ENCODE results near the gene NID1.

Gene NID1

DNA sequence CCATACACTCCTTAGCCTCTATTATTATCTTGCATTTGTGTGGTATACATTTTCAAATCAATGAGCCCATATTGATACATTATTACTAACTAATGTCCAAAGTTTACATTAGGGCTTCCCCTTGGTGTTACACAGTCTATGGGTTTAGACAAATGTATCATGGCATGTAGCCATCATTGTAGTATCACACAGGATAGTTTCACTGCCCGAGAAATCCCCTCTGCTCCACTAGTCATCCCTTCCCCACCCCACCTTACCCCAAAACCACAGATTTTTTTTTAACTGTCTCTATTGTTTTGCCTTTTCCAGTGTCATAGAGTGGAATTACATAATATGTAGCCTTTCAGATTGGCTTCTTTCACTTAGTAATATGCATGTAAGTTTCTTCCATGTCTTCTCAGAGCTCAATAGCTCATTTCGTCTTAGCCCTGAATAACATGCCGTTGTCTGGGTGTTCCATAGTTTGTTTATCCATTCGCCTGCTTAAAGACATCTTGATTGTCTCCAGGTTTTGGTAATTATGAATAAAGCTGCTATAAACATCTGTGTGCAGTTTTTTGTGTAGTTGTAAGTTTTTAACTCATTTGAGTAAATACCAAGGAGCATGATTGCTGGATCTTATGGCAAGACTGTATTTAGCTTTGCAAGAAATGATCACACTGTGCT is 111.8 kb downstream of the NID1 start:
- DNase-seq, result no peak

DNA sequence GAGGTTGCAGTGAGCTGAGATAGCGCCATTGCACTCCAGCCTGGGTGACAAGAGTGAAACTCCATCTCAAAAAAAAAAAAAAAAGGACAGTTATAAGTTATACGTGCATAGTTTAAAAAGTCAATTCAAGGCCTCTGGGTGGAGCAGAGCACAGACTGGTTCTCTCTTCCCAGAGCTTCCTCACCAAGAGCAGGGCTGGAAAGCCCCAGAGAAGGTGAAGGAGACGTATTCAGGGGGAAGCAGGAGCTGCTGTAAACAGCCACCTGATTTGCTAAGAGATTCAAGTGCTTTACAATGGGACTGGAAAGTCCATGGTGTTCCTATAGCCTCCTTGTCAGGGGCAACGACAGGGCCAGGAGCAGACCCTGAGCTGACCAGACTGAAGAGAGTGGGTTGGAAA is 113.2 kb downstream of the NID1 start:
- peak in 1 of 2 donors; percentile 37 for DNase-seq

DNA sequence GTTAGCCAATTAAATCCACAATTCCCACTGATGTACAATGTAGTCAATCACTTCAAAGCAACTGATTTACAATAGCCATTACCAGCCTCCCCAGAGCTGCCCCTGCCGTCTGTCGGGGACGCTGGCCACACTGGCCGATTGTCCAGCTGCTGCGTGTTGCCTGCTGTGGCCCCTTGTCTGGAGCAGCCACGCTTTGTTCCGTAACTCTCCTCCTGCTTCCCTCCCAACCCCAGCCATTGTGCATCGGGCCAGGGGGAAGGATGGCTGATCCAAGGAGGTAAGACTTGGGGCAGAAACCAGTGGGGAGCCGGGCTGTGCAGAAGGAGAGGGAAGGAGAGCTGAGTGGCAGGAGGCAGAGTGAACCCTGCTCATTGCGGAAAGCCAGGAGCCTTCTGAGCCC is 114.6 kb downstream of the NID1 start:
- DNase-seq, result no peak

DNA sequence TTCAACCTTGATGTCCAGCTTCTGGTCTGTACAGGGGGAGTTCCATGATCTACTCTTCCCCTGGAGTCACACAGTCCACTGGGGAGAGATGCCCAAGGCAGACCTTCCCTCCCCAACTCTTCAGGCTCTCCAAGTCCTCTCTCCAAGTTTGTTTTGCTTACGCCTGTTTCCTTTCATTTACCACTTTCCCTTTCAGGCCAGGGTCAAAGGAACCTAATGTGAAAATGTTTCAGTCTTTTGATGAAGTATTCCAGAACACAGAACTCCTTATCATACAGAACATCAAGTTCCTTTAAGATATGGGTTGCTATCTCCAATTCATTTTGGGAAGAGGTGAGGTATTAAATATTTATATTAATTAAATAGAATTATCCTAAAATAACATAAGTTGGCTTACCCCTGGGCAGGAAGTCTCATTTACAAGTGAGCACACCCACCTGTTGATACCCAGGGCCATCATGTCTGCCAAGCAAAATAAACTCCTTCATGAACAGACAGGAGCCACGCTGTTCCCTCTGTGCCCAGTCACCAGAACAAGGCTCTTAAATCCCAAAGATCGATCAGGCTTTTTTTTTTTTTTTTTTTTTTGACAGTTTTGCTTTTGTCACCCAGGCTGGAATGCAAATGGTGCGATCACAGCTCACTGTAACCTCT is 116.0 kb downstream of the NID1 start:
- no peak for DNase-seq

DNA sequence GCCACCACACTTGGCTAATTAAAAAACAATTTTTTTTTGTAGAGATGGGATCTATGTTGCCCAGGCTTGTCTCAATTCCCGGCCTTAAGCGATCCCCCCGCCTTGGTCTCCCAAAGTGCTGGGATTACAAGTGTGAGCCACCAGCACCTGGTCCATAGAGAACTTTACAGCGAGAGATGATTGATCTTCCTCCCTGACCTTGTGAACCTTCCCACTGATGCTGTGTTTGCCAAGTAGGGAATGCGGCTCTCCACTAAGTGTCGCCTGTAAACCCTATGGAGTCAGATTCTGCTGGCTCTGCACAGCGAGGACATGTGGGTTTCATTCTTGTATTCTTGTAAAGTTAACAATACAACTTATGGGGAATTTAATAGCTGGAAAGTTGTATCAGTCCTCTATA is 116.9 kb downstream of the NID1 start:
- DNase-seq, result no peak

DNA sequence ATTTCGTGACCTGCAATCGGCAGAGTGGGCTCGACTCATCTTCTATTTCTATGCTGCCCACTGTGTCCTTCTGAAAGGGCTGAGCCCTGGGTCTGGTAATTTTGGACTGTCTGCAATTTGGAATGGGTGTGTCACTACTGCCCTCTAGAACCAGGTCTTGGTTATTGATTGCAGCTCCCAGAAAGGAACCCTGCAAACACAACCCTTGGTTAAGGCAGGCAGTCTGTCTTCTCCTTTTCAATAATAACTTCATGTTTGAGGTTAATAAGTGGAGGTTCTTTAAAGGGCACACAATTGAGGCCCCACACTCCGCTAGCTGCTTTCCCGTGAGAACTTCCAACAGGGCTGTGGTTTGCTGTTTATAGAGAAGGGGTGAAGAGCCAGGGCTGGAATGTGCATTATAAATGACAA is 118.3 kb downstream of the NID1 start:
- peak in 1 of 2 donors; percentile 21 for DNase-seq

DNA sequence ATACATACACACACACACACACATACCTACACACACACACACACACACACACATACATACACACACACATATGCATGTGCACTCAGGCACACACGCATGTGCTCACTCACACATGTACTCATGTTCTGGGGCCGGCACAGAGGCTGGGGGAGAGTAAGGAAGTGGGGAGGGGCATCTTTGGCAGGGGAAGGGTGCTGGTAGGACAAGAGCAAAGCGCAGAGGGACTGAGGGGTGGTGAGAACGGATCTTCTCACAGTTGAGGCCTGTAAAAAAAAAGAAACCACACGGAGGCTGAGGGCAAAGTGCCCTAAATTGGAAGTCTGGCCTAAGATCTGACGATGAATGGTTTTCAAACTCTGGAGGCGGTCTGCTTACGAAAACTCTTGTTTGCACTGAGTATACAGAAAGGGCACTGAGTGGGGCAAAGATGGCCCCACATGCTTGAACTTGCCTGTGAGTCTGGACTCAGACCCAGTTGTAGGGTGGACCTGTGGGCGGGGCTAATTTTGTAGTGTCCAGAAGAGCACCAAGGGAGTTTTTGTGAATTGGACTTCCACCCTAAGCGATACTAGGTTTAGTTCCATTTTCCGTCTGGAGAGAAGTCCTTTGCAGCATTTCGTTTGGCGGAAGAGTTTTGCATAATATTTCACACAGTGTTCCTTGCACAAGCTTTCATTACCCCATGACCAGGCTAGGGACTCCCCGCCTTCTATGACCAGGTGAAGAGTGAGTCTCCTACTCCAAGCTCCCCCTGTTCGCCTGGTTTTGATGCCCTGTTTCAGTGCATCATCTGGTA is 118.9 kb downstream of the NID1 start:
- peak; percentile 23 to 72 for DNase-seq

DNA sequence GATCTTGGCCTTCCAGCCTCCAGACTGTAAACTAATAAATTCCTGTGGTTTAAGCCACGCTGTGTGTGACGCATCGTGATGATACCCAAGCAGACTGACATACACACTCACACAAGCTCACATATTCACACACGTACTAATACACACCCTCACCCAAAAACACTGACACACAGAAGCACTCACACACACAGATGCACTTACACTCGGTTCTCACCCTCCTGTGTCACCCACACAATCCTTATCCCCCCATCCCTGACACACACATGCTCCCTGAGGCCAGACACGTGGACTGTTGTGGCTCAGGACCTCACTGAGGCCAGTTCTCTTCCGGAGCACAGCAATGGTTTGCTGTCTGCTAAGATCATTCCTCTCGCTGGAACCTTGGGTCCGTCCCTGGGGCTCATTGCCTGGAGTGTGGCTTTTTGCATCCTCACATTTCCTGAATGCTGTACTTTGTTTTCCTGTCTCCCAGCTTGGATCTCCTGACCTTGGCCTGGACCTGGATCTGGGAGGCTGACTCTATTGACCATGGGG is 121.2 kb downstream of the NID1 start:
- DNase-seq, result no peak

DNA sequence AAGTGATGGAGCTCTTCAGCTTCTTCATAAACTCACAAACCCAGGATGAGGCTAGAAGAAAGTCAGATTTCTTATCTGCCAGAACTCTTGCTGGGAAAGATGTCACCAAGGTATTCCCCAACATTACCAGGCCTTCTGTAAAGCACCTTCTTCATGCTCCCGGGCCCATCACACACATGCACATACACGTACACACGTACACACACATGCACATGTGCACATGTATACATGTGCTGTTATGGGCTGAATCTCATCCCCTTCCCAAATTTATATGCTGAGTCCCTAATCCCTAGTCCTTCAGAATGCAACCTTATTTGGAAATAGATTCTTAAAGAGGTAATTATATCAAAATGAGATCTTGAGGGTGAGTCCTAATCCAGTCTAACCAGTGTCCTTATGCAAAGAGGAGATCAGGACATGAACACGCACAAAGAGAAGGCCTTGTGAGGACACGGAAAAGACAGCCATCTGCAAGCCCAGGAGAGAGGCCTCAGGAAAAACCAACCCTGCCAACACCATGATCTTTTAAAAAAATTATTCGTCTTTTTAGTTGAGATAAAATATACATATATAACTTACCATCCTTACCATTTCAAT is 121.8 kb downstream of the NID1 start:
- DNase-seq, result no peak

DNA sequence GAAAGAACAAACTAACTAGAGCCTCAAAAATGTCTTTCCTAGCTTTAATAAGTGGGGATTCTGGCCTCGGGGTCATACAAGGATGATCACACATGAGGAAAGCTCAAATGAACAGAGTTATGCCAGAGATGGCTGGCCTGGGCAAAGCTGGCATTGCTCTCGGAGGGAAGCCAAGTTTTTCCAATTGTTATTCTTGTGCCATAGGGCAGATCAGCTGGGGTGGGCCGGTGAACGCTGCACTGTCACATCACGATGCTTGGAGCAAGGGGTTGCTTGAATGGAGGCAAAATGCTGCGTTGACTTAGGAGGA is 122.3 kb downstream of the NID1 start:
- DNase-seq, result no peak

DNA sequence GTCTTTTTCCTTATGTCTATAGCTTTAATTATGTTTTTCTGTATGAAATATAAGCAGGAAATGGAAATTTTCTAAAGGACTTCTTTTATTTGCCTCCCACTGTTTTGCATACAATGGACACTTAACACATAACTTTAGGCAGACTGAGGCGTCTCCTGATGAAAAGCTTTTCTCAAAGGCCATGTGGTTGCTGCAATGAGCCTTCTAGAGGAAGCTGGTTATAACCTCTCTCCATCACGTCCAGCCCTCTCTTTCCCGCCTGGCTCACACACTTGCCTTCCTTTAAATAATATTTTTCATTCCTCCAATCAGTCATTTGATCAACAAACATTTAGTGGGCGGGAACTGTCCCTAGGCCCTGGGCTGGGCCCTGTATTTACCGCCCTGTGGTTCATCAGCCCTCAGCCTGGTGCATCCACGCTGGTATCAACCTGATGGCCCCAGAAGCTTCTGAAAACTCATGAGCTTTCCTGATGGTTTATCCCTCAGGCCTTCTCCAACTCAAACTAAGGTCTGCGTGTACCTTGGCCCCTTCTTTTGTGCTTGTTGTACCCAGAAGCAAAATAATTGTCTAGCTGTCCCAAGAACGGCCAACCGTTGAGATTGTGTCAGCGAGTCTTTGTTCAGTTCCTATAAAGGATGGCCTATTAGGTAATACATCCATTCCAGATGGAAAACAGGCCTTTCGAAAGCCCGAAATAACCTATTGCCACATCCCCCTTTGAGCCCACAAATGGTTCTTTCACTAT is 122.8 kb downstream of the NID1 start:
- no peak for DNase-seq

DNA sequence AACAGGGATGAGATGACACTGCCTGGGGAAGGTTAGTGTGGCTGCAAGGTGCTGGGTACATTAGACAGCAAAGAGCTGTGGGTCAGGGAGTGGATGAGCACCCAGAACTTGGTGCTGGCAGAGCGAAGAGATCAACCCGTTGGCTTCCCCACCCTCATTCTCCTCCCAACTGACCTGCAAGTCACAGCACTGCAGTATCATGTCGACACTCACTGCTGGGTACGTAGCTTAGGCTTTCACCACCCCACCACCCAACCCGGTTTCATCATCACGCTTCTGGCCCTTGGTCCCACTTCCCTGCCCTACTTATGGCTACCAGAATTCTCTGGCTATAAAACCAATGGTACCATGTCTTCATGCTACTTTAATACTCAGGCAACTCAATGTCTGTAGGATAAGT is 124.6 kb downstream of the NID1 start:
- DNase-seq, result peak in 1 of 2 donors; percentile 65

DNA sequence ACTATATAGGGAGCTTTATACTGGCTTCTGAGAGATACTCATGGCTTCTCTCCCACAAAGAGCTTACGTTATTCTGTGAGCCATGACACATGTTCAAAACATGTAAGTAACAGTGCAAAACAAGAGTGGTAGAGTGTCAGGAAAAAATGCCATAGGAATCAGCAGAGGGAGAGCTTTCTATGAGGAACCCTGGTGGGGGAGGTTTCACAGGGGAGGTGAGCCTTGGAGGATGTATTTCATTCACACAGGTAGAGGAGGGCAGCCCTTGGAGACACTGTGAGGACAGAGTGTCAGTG is 125.5 kb downstream of the NID1 start:
- DNase-seq, result no peak

DNA sequence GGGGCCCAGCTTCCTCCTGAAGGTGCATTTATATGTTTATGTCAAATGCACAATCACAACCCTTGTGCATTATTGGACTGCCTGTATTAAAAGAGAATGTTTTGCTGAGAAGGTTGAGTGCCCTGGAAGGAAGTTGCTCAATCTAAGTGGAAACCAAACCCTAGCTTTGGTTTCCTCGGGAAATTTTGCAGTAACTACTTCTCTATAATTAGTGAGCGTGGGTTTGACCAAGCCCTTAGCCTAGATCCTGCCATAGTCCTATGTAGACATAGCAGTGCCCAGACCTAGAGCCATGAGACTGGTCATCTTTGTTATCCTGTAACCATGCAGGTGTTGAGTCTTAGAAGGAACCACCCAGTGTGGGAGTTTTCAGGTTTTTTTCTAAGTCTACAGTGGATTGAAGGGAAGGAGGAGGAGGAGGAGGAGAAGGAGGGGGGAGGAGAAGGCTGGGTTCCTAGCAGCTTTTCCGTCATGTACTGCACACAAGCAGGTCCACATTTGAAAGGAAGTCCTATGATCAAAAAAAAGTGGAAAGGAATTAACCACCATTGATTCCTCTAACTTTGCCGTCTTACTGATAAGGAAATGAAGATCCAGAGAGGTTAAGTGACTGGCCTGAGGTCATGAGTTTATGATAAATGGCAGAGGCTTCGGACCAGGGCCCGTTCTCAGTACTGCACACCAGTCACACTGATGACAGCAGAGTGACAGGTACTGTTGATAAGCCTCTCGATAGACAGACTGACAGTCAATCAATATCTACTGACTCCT is 126.0 kb downstream of the NID1 start:
- DNase-seq, result peak in 1 of 2 donors; percentile 29

DNA sequence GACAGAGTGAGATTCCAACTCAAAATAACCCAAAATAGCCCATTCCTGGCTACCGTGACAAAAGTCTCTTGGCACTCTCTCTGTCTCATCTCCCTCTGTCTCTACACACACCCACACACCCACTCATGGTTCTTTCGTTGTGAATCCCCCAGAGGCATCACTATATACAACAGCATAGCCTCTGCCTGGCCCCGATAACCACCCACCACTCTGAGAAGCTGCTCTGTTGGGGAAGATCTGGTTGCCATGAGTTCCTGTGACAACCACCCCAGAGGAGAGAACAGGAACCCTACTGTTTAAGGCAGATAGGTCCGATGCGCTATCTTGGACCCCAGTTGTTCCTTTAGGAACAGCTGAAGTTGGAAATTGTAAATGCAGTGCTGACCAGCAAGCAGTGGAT is 127.8 kb downstream of the NID1 start:
- no peak for DNase-seq

DNA sequence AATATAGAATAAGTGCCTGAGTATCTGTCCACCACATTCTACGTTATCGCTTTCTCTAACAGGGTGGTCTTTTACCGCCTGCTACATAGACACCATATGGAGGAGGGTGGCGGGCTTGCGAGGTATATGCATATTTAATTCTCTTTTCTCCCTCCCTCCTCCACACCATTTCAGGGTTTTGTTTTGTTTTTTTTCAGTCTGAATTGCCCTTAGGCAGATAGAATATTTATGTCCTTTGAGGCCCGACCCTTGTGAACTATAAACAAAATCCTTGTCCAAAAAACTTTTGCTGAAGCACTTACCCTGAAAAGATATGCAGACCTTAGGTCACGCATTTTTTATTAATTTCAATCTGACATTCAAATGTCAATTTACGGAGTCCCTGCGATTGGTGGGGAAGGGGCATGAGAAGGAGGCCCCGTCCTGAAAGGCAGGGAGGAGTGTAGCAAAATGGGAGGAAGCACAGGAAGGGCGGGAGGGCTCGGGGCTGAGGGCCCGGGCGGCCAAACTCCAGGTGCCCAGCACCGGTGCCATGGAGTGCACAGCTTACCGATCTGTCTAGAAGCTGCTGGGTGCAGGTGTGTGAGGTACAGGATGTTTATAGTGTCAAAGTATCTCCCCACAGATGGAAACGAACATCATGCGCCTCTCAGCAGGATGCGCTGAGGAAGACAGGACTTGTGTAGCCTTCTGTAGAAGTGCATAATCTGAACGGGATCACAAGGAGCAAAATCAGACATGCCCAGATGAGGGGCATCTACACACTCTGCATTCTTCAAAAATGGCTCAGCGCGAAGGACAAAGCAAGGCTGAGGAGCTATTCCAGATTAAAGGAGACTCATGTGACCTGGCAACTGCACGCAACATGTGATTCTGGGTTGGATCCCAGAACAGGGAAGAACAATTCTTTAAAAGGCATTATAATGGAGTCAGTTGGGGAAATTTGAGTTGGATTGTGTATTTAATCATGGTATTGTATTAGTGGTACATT is 129.4 kb downstream of the NID1 start:
- no peak for DNase-seq

DNA sequence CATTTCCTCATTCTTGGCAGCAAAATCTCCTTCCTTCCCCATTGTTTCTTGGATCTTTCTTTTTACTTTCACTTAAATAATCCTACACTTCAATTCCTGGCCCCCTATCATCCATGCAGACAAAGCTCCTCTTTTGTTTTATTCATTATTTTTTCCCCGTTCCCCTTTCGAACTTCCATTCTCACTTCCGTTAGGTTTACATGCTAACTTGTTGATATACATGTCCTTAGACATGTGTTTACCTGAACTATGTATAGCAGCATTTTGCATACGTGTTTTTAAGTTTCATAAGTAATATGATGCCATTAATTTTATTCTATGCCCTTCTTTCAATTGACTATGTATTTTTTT is 131.1 kb downstream of the NID1 start:
- DNase-seq, result no peak

DNA sequence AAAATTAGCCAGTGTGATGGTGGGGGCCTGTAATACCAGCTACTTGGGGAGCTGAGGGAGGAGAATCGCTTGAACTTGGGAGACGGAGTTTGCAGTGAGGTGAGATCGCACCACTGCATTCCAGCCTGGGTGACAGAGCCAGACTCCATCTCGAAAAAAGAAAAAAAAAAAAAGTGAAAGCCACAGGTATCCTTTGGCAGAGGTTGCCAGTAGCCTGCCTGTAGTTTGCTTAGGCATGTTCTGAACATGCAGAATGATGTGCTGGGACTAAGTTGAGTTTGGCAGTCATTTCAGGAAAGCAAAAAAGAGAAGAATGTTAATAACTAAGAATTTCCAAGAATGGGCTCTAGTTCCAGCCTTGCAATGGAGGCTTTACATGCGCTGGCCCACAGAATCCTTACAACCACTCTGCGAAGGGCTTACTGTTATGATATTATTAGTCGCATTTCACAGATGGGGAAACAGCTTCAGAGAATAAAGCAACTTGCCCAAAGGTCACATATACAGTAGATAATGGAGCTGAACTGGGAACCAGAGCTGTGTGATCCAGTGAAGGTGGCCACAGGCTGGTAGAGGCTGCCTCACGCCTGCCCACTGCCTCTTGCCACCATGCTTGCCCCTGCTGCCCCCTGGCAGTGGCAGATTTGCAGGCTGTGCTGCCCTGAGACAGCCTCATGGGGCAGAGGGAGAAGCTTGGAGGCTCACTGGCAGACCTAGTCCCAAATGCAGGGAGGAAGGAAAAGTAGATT is 131.7 kb downstream of the NID1 start:
- DNase-seq, result peak in 1 of 2 donors; percentile 30

DNA sequence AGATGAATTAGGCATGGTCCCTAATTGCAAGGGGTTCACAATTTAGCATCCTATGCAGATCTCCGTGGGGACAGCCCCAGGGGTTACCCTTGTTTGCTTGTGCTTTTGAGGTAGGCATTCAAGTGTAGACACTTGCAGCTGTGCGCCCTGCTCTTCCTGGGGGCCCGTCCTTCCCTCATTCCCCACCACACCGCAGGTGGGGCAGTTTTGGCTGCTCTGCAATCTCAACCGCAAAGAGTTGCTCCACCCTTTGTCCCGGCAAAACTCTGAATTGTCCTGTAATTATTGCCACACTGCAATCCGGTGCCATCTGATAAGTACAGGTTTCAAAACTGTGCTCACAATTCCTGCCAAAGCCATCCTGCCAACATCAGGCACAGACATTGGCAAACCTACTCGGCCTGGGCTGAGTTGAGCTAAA is 132.8 kb downstream of the NID1 start:
- DNase-seq, result no peak

DNA sequence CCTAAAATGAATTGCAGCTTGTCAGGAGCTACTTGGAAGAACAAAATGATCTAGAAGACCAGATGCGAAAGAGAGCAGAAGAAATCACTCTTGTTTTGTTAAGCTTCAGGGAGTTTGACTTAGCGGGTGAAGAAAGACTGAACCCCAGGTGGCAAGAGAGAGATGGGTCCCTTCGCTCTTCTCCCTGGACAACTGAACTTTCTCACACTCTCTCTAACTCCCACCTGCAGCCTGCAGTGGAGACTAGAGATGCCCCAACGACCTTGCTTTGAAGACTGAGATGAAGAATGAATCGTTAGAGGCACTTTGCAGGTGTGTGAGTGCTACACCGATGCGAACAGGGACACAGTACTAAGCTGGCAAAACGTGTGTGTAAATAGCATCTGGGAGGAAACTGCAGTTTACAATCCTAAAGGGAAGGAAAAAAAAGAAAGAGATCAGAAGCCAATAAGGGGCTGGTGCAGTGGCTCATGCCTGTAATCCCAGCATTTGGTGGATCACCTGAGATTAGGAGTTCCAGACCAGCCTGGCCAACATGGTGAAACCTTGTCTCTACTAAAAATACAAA is 133.6 kb downstream of the NID1 start:
- DNase-seq, result no peak

Measured in CD4-positive, alpha-beta T cell treated with Interleukin-1 beta for 1 hour (primary cell).